PC-9 (cell line): Measurements from ENCODE around the gene IKBKE.

Experiments
- CTCF ChIP-seq: fragments of 200-600 bp; sonication (generic); conservative IDR thresholded peaks from 2 replicates; pipeline ENCODE4 v1.6.1; 2017; ENCODE audit warnings: mixed run types, antibody characterized with exemption, mild to moderate bottlenecking, moderate library complexity
- EZH2 ChIP-seq: fragments of 200-600 bp; sonication (generic); IDR thresholded peaks from 2 replicates; pipeline ENCODE4 v1.8.0; 2017; ENCODE audit warnings: antibody characterized with exemption, low read depth

GRCh38 chr1:206493279-206493678 is 23.0 kb downstream of the IKBKE start:
- no peak for TF ChIP-seq CTCF
- TF ChIP-seq EZH2, result no peak
